ENCODE data around the gene CA4.

- no peak for TF ChIP-seq CTCF (IDR thresholded peaks at IDR 0.05; ENCODE audit: low read depth, low read length, missing input control)
- TF ChIP-seq RXRA (IDR thresholded peaks at IDR 0.05) = no peak
- no peak for TF ChIP-seq YY1 (IDR thresholded peaks at IDR 0.05)
- no peak for TF ChIP-seq ATF3 (IDR thresholded peaks at IDR 0.05)
- TF ChIP-seq GABPA (IDR thresholded peaks at IDR 0.05 in 1 of 2, conservative IDR thresholded peaks at IDR 0.05 in 1 of 2) = no peak
- no peak for TF ChIP-seq FOXA1 (IDR thresholded peaks at IDR 0.05)
Measured at GRCh38 chr17:60147553-60148223, 2.1 kb upstream of the CA4 start.

Data from liver (tissue), 3 donors.